B cell (primary cell): ENCODE data around the gene APBA3. TPM values are rescaled to one million over a fixed set of nuclear protein-coding genes. Genes with fewer than 3 reads are reported as not detected.

Experiments used
- ATAC-seq: fragments of 200-7000 bp; cut with Tn5 transposase; one replicate; pipeline ENCODE4 v1.10.0; 2021; ENCODE audit warnings: low read depth, mild to moderate bottlenecking, moderate number of reproducible peaks, moderate library complexity
- CTCF ChIA-PET: fragments of 350-600 bp; sonication (Branson Sonifier 250); formaldehyde crosslinking; loops from one replicate; lab custom pipeline; 2021; ENCODE audit warnings: antibody characterized with exemption, inconsistent platforms; lab: Charles Lee
- POLR2A ChIA-PET: fragments of 350-600 bp; sonication (Branson Sonifier 250); formaldehyde crosslinking; loops from one replicate; lab custom pipeline; 2021; ENCODE audit warnings: antibody characterized with exemption; lab: Charles Lee
- DNase-seq: peaks from one replicate; pipeline ENCODE4 v3.0.0; 2013
- H2AFZ ChIP-seq: 2 replicates; pipeline ENCODE4 v1.6.1; 2012; ENCODE audit warnings: mild to moderate bottlenecking, low read depth, low read length; ENCODE audit not compliant: insufficient read depth, poor library complexity, severe bottlenecking
- H3K27ac ChIP-seq, 2 donors: 1 replicate in 1 of 2; 2 replicates in 1 of 2; pipeline ENCODE4 v1.5.1; 2012 to 2013; ENCODE audit warnings: low read length in 2 of 2, mild to moderate bottlenecking in 2 of 2, moderate library complexity in 1 of 2
- H3K27me3 ChIP-seq, 4 experiments: fragments of 200-600 bp in 1 of 4; sonication (generic) in 1 of 4; replicated peaks in 1 of 4; 1 replicate in 2 of 4; 2 replicates in 2 of 4; pipeline versions ENCODE4 v1.6.1 to v1.7.0; 2013 to 2016; ENCODE audit warnings: low read length in 3 of 4, mild to moderate bottlenecking in 2 of 4, mixed read lengths in 1 of 4, moderate library complexity in 1 of 4; ENCODE audit not compliant: insufficient read depth in 4 of 4, control insufficient read depth in 3 of 4; ENCODE audit errors: control extremely low read depth in 1 of 4
- H3K36me3 ChIP-seq, 2 experiments: replicated peaks in 1 of 2; 1 replicate in 1 of 2; 2 replicates in 1 of 2; pipeline versions ENCODE4 v1.6.1 to v1.7.1; 2013; ENCODE audit warnings: low read length in 1 of 2; ENCODE audit not compliant: insufficient read depth in 2 of 2, control insufficient read depth in 1 of 2; ENCODE audit errors: control extremely low read depth in 1 of 2, extremely low read depth in 1 of 2
- H3K4me1 ChIP-seq, 2 donors: fragments of 200-600 bp in 1 of 2; sonication (generic) in 1 of 2; 1 replicate in 1 of 2; 2 replicates in 1 of 2; pipeline versions ENCODE4 v1.5.1 to v1.6.1; 2013 to 2017; ENCODE audit warnings: low read length in 2 of 2; ENCODE audit not compliant: control insufficient read depth in 2 of 2, insufficient read depth in 2 of 2
- H3K4me2 ChIP-seq: replicated peaks from 2 replicates; pipeline ENCODE3; 2012; ENCODE audit warnings: mild to moderate bottlenecking, low read depth, low read length; ENCODE audit not compliant: poor library complexity, severe bottlenecking
- H3K4me3 ChIP-seq, 5 experiments: fragments of 200-600 bp in 1 of 5; sonication (generic) in 1 of 5; 1 replicate in 3 of 5; 2 replicates in 2 of 5; pipeline versions ENCODE4 v1.5.1 to v1.7.0; 2011 to 2016; ENCODE audit warnings: low read length in 4 of 5, mild to moderate bottlenecking in 4 of 5, low read depth in 2 of 5, control low read depth in 1 of 5, moderate library complexity in 1 of 5; ENCODE audit not compliant: insufficient read depth in 1 of 5; ENCODE audit errors: control extremely low read depth in 1 of 5, extremely low read depth in 1 of 5
- H3K79me2 ChIP-seq: fragments of 200-600 bp; sonication (generic); one replicate; pipeline ENCODE4 v1.6.0; 2016; ENCODE audit warnings: low read length; ENCODE audit not compliant: control insufficient read depth, insufficient read depth
- H3K9ac ChIP-seq: fragments of 200-600 bp; sonication (generic); 2 replicates; pipeline ENCODE4 v1.6.1; 2017; ENCODE audit warnings: mild to moderate bottlenecking, low read length, moderate library complexity
- H3K9me3 ChIP-seq, 3 donors: one replicate each; pipeline versions ENCODE4 v1.6.1 to v1.7.1; 2013; ENCODE audit warnings: low read length in 2 of 3; ENCODE audit not compliant: control insufficient read depth in 2 of 3, insufficient read depth in 1 of 3; ENCODE audit errors: control extremely low read depth in 1 of 3
- H4K20me1 ChIP-seq: 2 replicates; pipeline ENCODE4 v1.6.0; 2012; ENCODE audit warnings: mild to moderate bottlenecking, low read length; ENCODE audit not compliant: insufficient read depth, control insufficient read depth, poor library complexity, severe bottlenecking
- H3K27ac Mint-ChIP-seq: one replicate; pipeline ENCODE4 v1.8.0; 2021; ENCODE audit warnings: mixed read lengths
- H3K27me3 Mint-ChIP-seq: one replicate; pipeline ENCODE4 v1.8.0; 2021; ENCODE audit warnings: mixed read lengths
- H3K4me1 Mint-ChIP-seq: one replicate; pipeline ENCODE4 v1.8.0; 2021; ENCODE audit warnings: mixed read lengths
- H3K4me3 Mint-ChIP-seq: one replicate; pipeline ENCODE4 v1.8.0; 2021; ENCODE audit warnings: mixed read lengths
- H3K9me3 Mint-ChIP-seq: one replicate; pipeline ENCODE4 v1.8.0; 2022; ENCODE audit warnings: mixed read lengths; ENCODE audit not compliant: insufficient read depth
- EZH2 ChIP-seq: IDR thresholded peaks from 2 replicates; pipeline ENCODE4 v1.6.1; 2012; ENCODE audit warnings: borderline replicate concordance, low read depth, mild to moderate bottlenecking, moderate library complexity, low read length; ENCODE audit not compliant: insufficient read depth, poor library complexity, severe bottlenecking
- WGBS: methylation state at CpG from one replicate; pipeline ENCODE4 v1.1.5; 2013; ENCODE audit warnings: missing lambda C conversion rate; ENCODE audit not compliant: insufficient coverage; 5-methylcytosine and 5-hydroxymethylcytosine counted together
- intact Hi-C: fragments of 100-400 bp; cut with micrococcal nuclease; formaldehyde crosslinking; loops from one replicate; pipeline ENCODE4 v1.10.0; 2022
- polyA plus RNA-seq: library from polyadenylated mRNA; depleted of rRNA; stranded (reverse); fragments of >200 nt; gene quantifications from 2 replicates; pipeline ENCODE4 v1.2.3, GENCODE V29; 2012
- total RNA-seq, 2 donors: library from RNA; stranded (reverse); fragments of 120-200 nt in 1 of 2; gene quantifications; 1 replicate in 1 of 2; 2 replicates in 1 of 2; pipeline versions ENCODE4 v1.2.3 to v1.2.4, GENCODE V29; 2013 to 2022
- TF ChIP-seq, protein P1 (sequence below): fragments of 200-600 bp; IDR thresholded peaks from one replicate; pipeline ENCODE4 v1.8.0; 2022; ENCODE audit warnings: antibody characterized with exemption, mild to moderate bottlenecking

Gene APBA3
- total and polyA plus RNA-seq, 2 donors (not counting 1 experiment from before 2014, with no cell fraction given): 61.4 to 91.2 TPM

DNA sequence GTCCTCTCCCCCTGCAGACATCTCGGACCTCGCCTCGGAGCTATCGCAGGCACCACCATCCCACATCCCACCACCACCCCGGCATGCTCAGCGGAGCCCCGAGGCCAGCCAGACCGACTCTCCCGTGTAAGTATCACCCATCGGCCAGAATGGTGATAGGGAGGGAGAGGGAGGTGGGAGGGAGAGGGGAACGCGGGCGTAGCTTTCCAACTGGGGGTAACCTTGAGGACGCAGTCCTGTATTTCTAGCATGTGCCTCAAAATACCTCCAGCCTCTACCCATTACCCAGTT, 27.2 kb downstream of the APBA3 start:
- Histone ChIP-seq H3K9ac (no peak overlapping the region), H4K20me1 (no peaks in the 10 kb centered on the region), H3K79me2 (no peaks in the 10 kb centered on the region), H2AFZ (no peak overlapping the region), H3K9me3 (no peaks in the 10 kb centered on the region), H3K4me2 (no peak overlapping the region), H3K27ac (no peak overlapping the region), H3K4me3 (no peak overlapping the region), H3K4me1 (no peaks in the 10 kb centered on the region), H3K36me3 (no peaks in the 10 kb centered on the region), H3K27me3 (peaks cover 0 to 6% (median 0%) of the 10 kb centered on the region in 4 experiments)
- no peak overlapping the region for H3K4me3 Mint-ChIP-seq
- POLR2A ChIA-PET: interaction anchor here (0.6 kb wide), 1 partner anchor 24 kb away, joined by 4 read pairs; no protein-coding TSS in a partner anchor
- no peak for ATAC-seq
- H3K27me3 Mint-ChIP-seq: peaks cover 12% of the 10 kb centered on the region
- no peak overlapping the region for H3K27ac Mint-ChIP-seq
- DNase-seq: no peak
- no peaks in the 10 kb centered on the region for H3K9me3 Mint-ChIP-seq
- WGBS: 96% methylated on average over 5 of the region's 14 CpGs
- TF ChIP-seq EZH2: no peak
- TF ChIP-seq, protein P1, sequence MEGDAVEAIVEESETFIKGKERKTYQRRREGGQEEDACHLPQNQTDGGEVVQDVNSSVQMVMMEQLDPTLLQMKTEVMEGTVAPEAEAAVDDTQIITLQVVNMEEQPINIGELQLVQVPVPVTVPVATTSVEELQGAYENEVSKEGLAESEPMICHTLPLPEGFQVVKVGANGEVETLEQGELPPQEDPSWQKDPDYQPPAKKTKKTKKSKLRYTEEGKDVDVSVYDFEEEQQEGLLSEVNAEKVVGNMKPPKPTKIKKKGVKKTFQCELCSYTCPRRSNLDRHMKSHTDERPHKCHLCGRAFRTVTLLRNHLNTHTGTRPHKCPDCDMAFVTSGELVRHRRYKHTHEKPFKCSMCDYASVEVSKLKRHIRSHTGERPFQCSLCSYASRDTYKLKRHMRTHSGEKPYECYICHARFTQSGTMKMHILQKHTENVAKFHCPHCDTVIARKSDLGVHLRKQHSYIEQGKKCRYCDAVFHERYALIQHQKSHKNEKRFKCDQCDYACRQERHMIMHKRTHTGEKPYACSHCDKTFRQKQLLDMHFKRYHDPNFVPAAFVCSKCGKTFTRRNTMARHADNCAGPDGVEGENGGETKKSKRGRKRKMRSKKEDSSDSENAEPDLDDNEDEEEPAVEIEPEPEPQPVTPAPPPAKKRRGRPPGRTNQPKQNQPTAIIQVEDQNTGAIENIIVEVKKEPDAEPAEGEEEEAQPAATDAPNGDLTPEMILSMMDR: no peak
- CTCF ChIA-PET: no interaction called here
- no peaks in the 10 kb centered on the region for H3K4me1 Mint-ChIP-seq
- intact Hi-C loops: no loop called here

DNA sequence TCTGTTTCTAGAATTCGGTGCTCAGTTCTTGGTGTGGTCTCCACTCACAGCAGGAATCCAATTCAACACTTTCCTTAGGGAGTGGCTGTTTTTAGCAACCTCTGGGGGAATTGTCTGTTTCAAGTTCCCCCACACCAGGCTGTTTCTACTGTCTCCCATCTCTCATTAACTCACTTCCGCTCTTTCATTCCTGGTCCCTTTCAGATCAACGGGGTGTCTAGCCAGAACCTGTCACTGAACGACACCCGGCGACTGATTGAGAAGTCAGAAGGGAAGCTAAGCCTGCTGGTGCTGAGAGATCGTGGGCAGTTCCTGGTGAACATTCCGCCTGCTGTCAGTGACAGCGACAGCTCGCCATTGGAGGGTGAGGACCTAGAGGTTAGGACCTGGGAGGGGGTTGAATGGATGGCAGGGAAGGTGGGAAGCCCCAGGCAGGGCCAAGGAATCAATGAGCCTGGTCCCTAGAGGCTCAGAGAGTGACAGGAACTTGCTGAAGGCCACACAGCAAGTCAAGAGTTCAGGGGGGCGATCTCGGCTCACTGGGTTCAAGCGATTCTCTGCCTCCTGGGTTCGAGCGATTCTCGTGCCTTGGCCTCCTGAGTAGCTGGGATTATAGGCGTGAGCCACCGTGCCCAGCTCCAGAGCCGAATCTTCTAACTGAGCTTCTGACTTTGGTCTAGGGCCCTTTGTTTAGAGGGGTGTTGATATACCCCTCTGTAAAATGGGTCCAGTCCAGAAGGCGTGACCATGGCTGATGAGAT, 27.8 kb downstream of the APBA3 start:
- Mint-ChIP-seq H3K9me3 (no peaks in the 10 kb centered on the region), H3K4me1 (no peaks in the 10 kb centered on the region), H3K4me3 (no peak overlapping the region), H3K27ac (no peak overlapping the region), H3K27me3 (peaks cover 12% of the 10 kb centered on the region)
- Histone ChIP-seq H3K9ac (no peak overlapping the region), H3K27me3 (peaks cover 0 to 6% (median 0%) of the 10 kb centered on the region in 4 experiments), H3K36me3 (no peaks in the 10 kb centered on the region), H3K4me3 (no peak overlapping the region), H3K9me3 (no peaks in the 10 kb centered on the region), H3K4me2 (no peak overlapping the region), H3K4me1 (no peaks in the 10 kb centered on the region), H3K79me2 (no peaks in the 10 kb centered on the region), H2AFZ (no peak overlapping the region), H4K20me1 (no peaks in the 10 kb centered on the region), H3K27ac (no peak overlapping the region)
- WGBS: 84% methylated on average over 18 of the region's 20 CpGs
- ChIA-PET CTCF (no interaction called here), POLR2A (interaction anchor here (0.6 to 0.7 kb wide), 2 partner anchors 9 to 23 kb away, joined by 4 to 5 read pairs; no protein-coding TSS in a partner anchor)
- no peak for TF ChIP-seq EZH2
- TF ChIP-seq, protein P1: no peak
- intact Hi-C loops: no loop called here
- ATAC-seq (no peak), DNase-seq (no peak)
